GM21576 (cell line): ENCODE measurements around the gene GABPA.
A peak's percentile ranks its signal among the peaks of the same experiment; 100 is the strongest.

Experiments
- ATAC-seq: cut with Tn5 transposase; IDR thresholded peaks from one replicate; pipeline ENCODE4 v1.9.1; 2021; ENCODE audit warnings: mild to moderate bottlenecking, moderate library complexity; ENCODE audit not compliant: unreplicated experiment

Gene GABPA

GRCh38 chr21:25801217-25802014 lies 66.6 kb downstream of the GABPA start:
- ATAC-seq = peak; percentile 100

GRCh38 chr21:25806060-25806459 lies 71.3 kb downstream of the GABPA start:
- no peak for ATAC-seq

- ATAC-seq = no peak
These were observed 72.4 kb downstream of the GABPA start for GRCh38 chr21:25807191-25807590.

GRCh38 chr21:25809013-25809412 lies 74.2 kb downstream of the GABPA start:
- no peak for ATAC-seq

- ATAC-seq = no peak
These were observed 76.4 kb downstream of the GABPA start for GRCh38 chr21:25811186-25811585.

- no peak for ATAC-seq
These were observed 79.1 kb downstream of the GABPA start for GRCh38 chr21:25813917-25814316.

- no peak for ATAC-seq
These were observed 83.3 kb downstream of the GABPA start for GRCh38 chr21:25818121-25818520.

- ATAC-seq = no peak
These were observed 83.8 kb downstream of the GABPA start for GRCh38 chr21:25818551-25818950.
